Skeletal muscle cell (primary cell): Measurements from ENCODE around the gene FOXP1.

Source experiments
- DNase-seq: peaks from one replicate; pipeline ENCODE4 v3.0.0-alpha.2; 2010; ENCODE audit warnings: low read depth
- H3K4me3 ChIP-seq: 2 replicates; pipeline ENCODE4 v1.5.1; 2011; ENCODE audit warnings: low read depth, mild to moderate bottlenecking, control low read depth, low read length, moderate library complexity

The FOXP1 gene

DNA sequence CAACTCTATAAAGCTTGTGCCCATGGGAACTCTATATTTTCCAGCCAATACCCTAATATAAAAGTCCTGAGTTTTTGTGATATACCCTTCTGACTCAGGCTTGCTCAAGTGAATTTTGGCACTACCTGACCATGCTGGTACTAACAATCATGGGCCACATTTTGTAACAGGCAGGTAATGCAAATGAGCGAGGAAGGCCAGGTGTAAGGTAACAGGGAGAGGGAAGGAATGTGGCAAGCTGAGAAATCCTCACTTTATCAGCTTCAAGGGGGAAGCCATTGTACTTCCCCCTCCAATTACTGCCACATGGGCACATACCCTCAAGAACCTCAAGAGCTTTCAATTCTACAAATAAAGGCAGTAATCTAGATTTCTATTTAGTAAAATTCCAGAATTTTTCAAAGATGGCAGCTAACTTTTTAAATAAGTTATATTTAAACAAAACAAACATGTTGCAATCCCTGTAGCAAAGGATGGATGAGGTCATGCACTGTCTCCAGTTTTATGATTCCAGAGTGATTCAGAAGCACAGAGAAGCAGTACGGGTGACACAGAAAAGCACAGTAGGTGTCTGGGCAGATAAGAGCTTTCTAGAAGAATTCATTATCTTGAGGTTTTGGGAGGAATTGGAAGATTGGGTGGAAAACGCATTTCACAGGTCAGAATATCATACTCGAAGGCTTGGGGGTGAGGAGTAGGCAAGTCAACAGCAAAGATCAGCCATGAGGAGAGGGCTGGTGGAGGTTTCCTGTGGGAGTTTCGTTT, 87.6 kb downstream of the FOXP1 start:
- peak; percentile 79 for DNase-seq
- peak overlapping the region; percentile 26 for H3K4me3 ChIP-seq

DNA sequence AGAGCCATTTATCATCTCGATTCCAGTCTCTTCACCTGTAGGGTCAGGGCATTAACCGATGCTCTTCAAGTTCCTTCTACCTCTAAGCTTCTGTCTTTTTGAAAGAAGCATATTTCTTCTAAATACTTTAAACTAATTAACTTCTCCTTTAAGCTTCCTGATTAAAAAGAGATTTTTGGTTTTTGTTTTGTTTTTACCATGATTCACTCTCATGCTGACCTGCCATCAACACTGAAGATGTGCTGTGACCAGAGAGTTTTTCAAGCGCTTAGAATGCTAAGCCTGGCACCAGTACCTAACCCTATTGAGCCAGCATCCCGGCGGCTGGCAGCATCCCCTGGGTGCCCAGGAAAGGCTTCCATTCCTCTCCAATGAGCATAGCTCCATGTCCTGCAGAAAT, 89.3 kb downstream of the FOXP1 start:
- no peak overlapping the region for H3K4me3 ChIP-seq
- no peak for DNase-seq

DNA sequence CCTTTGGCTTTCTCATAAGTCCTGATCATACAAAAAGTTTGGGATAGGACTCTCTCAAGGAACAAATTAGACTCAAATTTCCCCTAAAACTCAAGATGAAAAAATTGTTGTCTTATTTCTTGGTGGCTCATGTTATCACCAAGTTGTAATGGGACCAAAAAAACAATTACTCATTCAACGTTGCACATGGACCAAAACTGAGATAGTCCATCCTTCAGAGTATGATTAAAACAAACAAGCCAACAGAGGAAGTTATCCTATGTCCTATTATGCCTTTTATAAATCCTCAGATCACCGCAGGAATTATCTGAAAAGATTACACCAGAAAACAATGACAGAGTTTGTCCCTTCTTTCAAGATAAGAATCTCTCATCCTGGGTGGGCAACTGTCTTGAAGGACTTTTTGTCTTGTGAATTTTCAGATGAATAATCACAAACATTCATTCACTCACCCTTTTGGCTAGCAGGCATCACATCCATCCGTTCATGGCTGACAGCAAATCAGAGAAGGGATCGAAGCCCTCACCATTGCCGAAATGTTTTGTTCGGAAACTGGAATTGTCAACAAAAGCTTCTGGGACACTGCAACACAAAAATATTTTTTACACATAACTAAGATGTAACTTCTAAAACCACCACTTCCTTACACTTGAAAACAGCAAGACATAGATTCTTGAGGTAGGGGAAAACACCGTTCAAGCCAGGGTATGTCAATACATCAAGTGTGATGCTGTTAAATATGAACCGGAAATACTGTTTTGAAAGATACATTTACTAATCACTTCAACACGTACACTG, 90.4 kb downstream of the FOXP1 start:
- no peak for DNase-seq
- no peak overlapping the region for H3K4me3 ChIP-seq

DNA sequence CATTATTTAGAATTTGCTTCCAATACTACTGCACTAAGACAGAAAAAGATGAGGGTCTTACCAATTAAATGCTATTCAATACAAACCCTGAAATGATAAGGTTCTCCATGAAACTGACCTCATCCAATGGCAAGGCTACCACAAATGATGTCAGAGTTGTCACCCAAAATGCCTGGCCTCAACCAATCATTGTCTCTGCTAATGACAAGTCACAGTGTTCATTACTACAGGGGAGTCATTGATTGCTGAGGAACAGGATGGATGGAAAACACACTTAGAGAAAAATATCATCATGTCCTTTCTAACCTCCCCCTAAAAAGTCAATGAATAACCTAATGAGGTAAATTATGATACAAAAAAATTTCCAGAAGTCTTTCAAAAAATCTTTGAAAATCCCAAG, 91.0 kb downstream of the FOXP1 start:
- H3K4me3 ChIP-seq = no peak overlapping the region
- DNase-seq = no peak

DNA sequence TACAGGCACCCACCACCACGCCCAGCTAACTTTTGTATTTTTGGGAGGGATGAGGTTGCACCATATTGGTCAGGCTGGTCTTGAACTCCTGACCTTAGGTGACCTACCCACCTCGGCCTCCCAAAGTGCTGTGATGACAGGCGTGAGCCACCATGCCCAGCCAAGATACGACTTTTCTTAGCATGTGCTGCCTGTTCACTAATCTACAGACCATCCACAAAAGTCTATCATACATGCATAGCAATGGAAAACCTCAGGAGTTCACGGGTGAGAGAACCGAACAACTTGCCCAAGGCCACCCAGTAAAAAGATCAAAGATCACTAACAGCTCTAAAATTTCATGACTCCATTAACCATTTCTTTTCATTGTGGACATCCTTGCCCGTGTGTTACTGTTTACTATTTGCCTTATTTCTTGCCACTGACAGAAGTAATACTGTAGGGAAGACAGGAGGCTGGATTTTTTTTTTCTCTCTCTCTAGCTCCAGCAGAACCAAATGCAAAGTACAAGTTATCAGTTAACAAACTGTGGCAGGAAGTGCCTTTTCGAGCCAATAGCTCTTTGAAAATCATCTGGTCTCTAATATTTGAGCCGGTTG, 92.3 kb downstream of the FOXP1 start:
- no peak overlapping the region for H3K4me3 ChIP-seq
- no peak for DNase-seq

DNA sequence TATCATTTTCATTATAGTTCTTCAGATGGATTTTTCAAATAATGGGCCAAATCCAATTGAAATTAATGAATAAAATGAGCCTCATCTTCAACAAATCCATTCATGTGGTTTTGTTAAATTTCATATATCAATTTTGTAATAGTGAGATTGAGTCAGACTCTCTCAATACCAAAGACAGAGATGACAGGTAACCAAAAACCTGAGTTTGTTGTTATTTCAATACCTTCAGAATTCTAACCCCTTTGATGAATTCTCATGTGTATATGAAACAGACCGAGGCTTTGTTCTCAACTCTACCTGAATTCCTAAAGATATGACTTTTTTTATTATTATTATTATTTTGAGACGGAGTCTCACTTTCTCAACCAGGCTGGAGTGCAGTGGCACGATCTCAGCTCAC, 92.8 kb downstream of the FOXP1 start:
- no peak for DNase-seq
- no peak overlapping the region for H3K4me3 ChIP-seq

DNA sequence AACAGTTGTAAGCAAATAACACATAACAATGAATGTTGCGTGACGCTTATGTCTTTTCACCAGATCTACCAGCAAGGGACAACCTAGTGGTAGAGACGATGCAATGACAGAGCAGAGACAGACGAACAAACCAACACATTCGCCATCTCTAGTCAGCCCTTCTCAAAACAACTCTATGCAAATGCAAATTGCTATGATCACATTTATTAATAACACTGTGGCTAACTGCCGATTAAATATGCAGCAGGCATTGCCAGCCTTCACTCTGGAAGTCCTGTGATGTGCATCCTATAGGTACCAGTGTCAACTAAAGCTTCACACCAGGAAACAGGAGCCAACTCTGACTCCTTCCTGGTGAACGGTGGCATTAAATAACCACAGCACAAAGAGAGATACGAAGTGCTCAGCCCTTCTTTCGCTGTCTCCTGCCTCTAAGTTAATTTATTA, 94.2 kb downstream of the FOXP1 start:
- H3K4me3 ChIP-seq = no peak overlapping the region
- DNase-seq = no peak

DNA sequence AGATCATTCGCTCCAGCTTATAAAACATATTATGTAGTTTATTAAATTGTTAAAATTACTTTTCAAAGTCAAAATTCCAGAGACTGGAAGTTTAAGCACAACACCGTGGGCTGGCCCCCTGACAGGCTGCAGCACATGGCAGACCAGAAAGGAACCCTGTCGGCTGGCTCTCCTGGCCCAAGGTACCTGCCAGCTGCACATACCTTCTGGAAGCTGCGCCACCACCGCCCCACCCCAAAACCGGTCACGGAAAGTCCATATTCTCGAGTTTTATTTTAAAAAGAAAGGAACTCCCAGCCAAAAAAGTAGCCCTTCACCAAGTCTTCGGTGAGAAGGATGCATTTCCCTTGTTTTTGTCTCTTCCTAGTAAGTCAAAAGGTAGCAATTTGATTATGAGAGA, 94.6 kb downstream of the FOXP1 start:
- no peak overlapping the region for H3K4me3 ChIP-seq
- no peak for DNase-seq

DNA sequence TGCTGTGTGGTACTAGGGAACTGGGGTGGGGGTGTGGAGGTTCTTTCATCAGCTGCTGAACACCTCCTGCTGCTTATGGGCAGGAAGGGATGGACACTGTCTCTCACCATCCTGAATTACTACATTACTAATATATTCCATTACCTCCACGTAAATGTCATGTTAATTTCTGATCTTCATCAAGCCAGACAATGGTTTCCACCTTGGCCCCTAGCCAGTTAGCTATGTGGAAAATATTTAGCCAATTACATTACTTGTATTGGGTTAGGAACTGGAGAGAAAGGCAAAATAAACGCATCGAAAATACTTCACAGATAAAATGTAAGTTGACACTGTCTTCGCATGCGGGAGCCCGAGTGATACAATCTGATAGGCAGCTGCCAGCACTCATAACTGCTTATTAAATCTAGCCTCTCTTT, 95.1 kb downstream of the FOXP1 start:
- no peak for DNase-seq
- no peak overlapping the region for H3K4me3 ChIP-seq

DNA sequence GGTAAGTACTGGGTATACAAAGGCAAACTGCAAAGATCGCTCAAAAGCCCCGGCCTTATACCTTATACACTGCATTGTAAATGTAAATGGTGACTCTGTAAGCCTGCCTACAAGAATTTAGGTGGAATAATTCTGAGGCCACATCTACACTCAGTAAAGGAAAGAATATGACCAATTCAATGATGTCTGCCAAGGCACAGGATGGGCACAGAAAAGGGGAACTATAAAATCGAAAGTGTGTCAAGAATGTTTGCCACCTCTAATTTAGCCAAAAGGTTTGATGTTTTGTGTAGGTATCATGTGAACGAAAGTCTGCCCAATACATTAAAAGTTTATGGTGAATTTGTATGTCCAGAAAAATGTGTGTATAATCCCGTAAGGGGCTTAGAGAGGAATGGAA, 96.1 kb downstream of the FOXP1 start:
- no peak for DNase-seq
- H3K4me3 ChIP-seq = no peak overlapping the region

DNA sequence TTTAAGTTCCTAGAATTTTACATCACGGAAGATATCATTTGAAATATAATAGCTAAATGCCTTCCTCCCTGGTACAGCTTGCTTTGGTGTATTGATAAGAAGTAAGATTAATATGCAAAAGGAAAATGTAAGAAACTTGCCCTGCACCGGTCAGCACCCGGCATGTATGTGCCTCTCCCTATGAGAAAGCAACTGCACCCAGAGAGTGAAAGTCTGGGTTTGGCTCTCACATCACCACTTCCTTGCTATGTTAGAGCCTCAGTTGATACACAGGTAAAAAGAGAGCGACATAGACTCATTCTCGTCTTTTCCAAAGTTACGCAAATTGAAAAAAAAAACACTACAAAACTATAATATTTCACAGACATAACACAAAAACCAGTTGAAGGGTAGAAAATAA, 96.7 kb downstream of the FOXP1 start:
- H3K4me3 ChIP-seq = no peak overlapping the region

DNA sequence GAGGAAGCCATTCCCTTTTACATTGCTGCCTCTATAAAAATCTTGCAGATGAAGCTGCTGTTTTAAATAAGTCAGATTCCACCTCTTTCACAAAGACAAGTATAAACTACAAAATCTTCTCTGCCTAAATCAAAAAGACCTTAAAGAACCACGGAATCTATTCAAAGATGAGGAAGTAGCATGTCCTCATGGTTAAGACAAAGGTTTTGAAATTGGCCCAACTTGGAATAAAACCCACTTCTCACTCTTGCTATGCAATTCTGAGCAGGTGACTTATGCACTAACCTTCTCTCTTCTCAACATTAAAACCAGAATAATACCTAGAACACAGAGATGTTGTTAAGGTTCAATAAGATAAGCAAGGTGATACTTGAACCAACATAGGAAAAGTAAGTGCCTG, 97.6 kb downstream of the FOXP1 start:
- no peak overlapping the region for H3K4me3 ChIP-seq
- DNase-seq = no peak

More for the DNA sequence above, 96.7 kb downstream of the FOXP1 start:
- no peak for DNase-seq

DNA sequence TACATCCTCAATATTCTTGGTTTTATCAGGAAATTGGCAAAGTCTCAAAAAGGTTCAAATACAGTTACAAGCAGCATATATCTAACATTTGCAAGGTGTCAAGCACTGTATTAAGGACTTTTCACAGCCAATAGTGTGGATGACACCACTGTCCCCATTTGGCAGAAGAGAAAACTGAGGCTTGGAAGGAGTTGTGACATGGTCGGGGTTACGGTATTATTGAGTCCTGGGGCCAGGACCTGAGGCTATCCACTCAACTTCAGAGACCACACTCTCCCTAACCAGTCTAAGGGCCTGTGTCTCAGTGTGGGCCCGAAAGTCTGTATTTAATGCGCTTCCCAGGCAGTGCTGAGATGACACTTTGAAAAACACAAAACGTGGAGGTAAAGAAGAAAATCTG, 99.1 kb downstream of the FOXP1 start:
- no peak for DNase-seq
- H3K4me3 ChIP-seq = no peak overlapping the region

DNA sequence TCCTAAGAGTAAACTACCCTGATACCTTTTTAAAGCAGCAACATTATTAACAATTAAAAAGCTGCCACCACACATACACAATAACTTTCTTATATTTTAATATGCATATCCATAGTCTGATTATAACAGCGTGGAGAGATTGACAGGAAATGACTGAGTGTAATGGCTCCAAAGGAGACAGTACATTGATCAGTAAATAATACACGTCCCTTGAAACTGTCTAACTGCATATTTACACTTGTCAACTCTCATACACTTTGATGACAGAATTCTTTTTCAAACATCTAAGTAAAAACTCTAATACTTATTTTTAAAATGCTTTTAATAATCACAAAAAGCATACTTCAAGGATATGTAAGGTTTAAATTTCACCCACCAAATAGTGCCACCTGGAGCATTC, 99.5 kb downstream of the FOXP1 start:
- no peak for DNase-seq

DNA sequence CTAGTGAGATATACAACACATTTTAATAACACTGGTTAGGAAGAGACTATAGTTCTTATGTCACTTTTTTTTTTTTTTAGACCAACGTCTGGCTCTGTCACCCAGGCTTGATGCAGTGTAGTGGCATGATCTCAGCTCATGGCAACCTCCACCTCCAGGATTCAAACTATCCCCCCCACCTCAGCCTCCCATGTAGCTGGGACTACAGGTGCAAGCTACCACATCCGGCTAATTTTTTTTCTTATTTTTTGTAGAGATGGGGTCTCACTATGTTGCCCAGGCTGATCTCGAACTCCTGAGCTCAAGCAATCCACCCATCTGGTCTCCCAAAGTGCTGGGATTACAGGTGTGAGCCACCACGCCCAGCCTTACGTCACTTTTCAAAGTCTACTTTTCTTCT, 100.8 kb downstream of the FOXP1 start:
- no peak for DNase-seq
- no peak overlapping the region for H3K4me3 ChIP-seq

More for the DNA sequence above, 99.5 kb downstream of the FOXP1 start:
- H3K4me3 ChIP-seq = no peak overlapping the region

DNA sequence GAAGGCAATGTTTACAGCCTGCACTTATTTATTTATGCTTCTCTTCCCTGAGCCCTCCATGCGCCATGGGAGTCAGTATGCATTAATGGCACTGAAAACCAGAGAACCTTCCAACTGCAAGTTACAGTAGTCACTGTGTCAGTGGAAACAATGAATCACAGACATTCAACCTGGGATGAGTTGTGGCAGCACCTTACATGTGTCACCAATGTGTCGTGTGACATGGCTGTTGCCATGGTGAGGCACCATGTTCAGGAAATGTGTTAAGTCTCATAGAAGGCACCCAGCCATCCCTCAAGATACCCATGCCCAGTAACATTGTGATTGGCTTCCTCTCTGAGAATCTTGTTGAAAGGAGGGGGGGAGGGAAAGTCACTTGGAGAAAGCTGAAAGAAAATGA, 105.0 kb downstream of the FOXP1 start:
- H3K4me3 ChIP-seq = no peak overlapping the region

DNA sequence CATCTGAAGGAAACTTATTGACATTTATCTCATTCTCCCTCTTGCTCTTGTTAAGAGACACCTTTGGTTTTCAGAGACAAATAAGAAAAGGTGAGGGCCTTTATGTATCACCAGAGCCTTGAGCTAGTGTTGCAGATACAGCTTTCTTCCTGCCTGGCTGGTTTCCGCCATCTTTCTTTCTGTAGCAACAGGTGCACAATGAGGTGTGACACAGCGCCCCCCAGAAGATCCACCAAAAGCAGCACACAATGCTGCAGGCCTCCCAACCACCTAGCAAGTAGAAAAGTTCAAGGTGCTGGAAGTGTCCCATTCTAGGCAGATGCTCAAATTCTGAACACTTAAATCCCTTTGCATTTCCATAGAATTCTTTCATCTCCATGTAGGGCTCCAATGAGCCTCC, 106.6 kb downstream of the FOXP1 start:
- no peak for DNase-seq
- no peak overlapping the region for H3K4me3 ChIP-seq

More for the DNA sequence above, 105.0 kb downstream of the FOXP1 start:
- DNase-seq = no peak

DNA sequence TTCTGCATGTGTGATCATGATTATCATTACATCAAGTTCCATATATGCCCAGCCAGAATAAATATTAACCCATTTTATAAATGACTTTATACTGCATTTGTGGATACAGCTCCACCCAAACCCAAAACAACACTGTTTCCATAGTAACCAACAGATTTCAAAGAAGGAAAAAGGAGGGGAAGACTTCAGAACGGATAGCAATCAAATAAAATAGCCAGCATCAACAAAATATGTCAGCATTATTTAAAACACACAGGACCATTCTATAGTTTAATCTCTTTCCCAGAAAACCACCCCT, 114.4 kb downstream of the FOXP1 start:
- no peak for DNase-seq
- no peak overlapping the region for H3K4me3 ChIP-seq

DNA sequence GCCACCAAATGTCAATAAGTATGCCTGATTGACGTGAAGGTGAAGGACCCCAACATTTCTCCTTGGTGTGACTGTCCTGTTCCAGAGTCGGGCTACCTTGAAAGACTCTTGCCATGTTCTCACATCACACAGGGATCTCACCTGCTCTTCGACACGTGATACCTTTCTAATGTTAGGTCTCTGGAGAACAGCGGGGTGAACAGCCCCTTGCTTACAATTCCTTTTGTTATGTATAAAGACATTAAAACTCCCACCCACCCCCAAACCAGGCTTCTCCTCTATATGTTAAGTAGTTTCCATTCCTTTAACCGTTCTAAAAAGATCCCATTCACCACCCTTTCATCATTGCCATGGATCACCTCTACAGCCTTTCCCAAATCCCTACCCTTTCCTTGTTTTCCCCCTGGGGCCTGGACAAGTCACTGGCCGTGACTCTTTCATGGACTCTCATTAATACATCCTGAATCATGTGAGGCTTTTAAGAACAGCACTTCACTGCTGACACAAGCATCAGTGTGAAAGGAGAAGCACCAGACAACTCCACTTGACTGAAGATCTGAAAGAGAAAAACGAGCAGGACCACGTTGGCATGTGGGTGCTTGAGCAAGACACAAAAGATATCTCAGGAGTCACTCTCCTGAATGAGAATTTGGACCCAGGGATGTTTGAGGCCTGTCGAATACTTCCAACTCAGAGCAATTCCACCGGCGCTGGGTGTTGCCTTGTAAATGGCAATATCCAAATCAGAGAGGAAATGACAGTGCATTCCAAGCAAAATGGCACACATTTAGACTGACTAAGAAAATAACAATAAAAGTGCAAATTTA, 115.0 kb downstream of the FOXP1 start:
- H3K4me3 ChIP-seq = no peak overlapping the region
- DNase-seq = no peak

DNA sequence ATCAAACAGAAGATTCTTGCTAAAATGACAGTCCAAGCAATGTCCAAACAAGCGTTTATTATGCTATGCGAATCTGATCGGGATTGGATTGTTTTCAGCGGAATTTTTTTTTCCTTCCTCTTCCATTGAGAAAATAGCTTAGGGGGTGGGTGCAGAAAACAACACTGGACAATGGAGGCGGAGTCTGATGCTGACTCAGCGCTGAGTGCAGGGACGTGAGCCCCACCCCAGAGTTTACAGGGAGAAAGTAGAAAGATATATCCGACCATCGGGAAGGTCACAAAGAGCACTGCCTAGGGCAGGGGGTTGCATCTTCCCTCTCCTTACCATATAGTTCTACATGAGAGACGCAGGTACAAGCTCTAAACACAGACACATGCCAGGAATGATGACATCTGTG, 117.0 kb downstream of the FOXP1 start:
- DNase-seq = no peak

More for the DNA sequence above, 117.0 kb downstream of the FOXP1 start:
- H3K4me3 ChIP-seq = no peak overlapping the region
